Small intestine (tissue), 7 donors: Measurements from ENCODE around the gene DDX54. TPM values are rescaled to one million over a fixed set of nuclear protein-coding genes. Genes with fewer than 3 reads are reported as not detected.
"Not testable (repeated sequence)": the region's sequence is repeated elsewhere in the genome, so short reads cannot be mapped to it uniquely, and the experiment has no call there.

Source experiments
- DNase-seq, 2 donors: peaks; one replicate each; pipeline versions ENCODE4 v3.0.0 to v3.0.0-alpha.2; 2013
- FAIRE-seq: peaks from 2 replicates; lab custom pipeline; 2012; peaks lifted over from hg19 to GRCh38; lab: Jason Lieb, UNC
- H3K27ac ChIP-seq, 3 donors: one replicate each; pipeline ENCODE4 v1.5.1; 2013; ENCODE audit warnings: low read length in 2 of 3, mild to moderate bottlenecking in 2 of 3, control low read depth in 1 of 3, inconsistent platforms in 1 of 3, low read depth in 1 of 3, moderate library complexity in 1 of 3
- H3K27me3 ChIP-seq, 3 donors: one replicate each; pipeline ENCODE4 v1.6.1; 2013; ENCODE audit warnings: low read length in 3 of 3, inconsistent platforms in 1 of 3; ENCODE audit not compliant: control insufficient read depth in 3 of 3, insufficient read depth in 3 of 3
- H3K36me3 ChIP-seq, 3 donors: one replicate each; pipeline ENCODE4 v1.6.1; 2013; ENCODE audit warnings: low read length in 3 of 3, inconsistent platforms in 1 of 3, low read depth in 1 of 3, mild to moderate bottlenecking in 1 of 3, moderate library complexity in 1 of 3; ENCODE audit not compliant: control insufficient read depth in 3 of 3, insufficient read depth in 2 of 3
- H3K4me1 ChIP-seq, 3 donors: one replicate each; pipeline ENCODE4 v1.6.1; 2013; ENCODE audit warnings: low read length in 2 of 3, inconsistent platforms in 1 of 3, low read depth in 1 of 3, mild to moderate bottlenecking in 1 of 3, moderate library complexity in 1 of 3; ENCODE audit not compliant: control insufficient read depth in 3 of 3, insufficient read depth in 2 of 3
- H3K4me3 ChIP-seq, 3 donors: one replicate each; pipeline ENCODE4 v1.5.1; 2013; ENCODE audit warnings: low read length in 3 of 3, control low read depth in 1 of 3, inconsistent platforms in 1 of 3, low read depth in 1 of 3, mild to moderate bottlenecking in 1 of 3, moderate library complexity in 1 of 3
- H3K9me3 ChIP-seq, 2 donors: one replicate each; pipeline ENCODE4 v1.6.1; 2013; ENCODE audit warnings: low read depth in 1 of 2, low read length in 1 of 2; ENCODE audit not compliant: control insufficient read depth in 2 of 2, insufficient read depth in 1 of 2
- WGBS, 3 donors: extraction: QIAGEN DNeasy Blood & Tissue Kit; methylation state at CpG; one replicate each; pipeline ENCODE4 v1.1.7; 2013; 5-methylcytosine and 5-hydroxymethylcytosine counted together
- polyA plus RNA-seq, 4 donors: library from polyadenylated mRNA; stranded (reverse) in 3 of 4; unstranded in 1 of 4; fragments of 200-250 nt in 3 of 4; fragments of 120-200 nt in 1 of 4; gene quantifications; one replicate each; pipeline versions ENCODE4 v1.2.1 to v1.2.3, GENCODE V29; 2013
- donor health status: healthy with polysubstance abuse.
- donor health status: control.
- donor health status: control.
- donor health status: Bipolar disorder and iron deficiency.
- donor health status: healthy.

Gene DDX54
- polyA plus RNA-seq, 4 donors = 34.9 to 75.6 (median 51.8) TPM

- H3K27ac ChIP-seq = no peak overlapping the region
- DNase-seq = no peak
- H3K36me3 ChIP-seq = no peaks in the 10 kb centered on the region
- FAIRE-seq = no peak
- no peaks in the 10 kb centered on the region for H3K4me1 ChIP-seq
- H3K9me3 ChIP-seq = peaks cover 0 to 7% of the 10 kb centered on the region in 2 donors
- H3K4me3 ChIP-seq = no peak overlapping the region
- WGBS, 3 donors = 70 to 78% (median 78%) methylated on average over 3 of the region's 3 CpGs
- peaks cover 0 to 5% (median 3%) of the 10 kb centered on the region in 3 donors for H3K27me3 ChIP-seq
These were observed 64.5 kb downstream of the DDX54 start for GRCh38 chr12:113120670-113121370.

DNA sequence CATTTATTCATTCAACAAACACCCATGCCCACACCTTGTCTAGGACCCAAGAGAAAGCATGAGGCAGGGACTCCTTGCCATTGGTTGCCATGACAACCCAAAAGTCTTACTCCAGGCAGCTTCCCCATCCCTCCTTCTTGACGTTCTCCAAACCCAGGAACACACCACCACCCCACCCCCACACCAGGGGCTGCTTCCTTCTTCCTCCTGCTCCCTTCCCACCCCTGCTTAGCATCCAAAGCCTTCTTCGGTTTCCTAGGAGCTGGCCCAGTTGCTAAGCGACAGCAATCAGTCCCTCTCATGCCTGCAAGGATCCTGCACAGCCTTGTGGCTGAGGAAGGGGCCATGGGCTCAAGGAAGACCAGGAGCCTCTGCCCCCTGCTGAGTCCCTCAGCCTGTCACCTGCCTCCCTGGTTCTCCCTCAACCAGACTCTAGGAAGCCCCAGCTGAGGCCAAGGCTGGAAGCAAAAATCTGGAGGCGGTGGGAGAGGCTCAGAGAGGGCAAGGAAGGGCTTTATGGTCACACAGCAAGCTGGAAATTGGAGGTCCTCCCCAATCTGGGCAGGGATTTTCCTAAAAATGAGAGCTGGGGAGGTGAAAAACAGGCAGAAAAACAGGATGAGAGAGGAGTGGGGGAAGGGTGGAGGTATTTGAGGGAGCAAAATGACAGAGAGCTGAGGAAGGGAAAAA is 65.2 kb downstream of the DDX54 start:
- H3K36me3 ChIP-seq = no peaks in the 10 kb centered on the region
- no peak for FAIRE-seq
- WGBS, 3 donors = 41 to 47% (median 42%) methylated on average over 4 of the region's 4 CpGs
- DNase-seq = no peak
- peaks cover 0 to 7% of the 10 kb centered on the region in 2 donors for H3K9me3 ChIP-seq
- H3K4me3 ChIP-seq = no peak overlapping the region
- H3K4me1 ChIP-seq = no peaks in the 10 kb centered on the region
- no peak overlapping the region for H3K27ac ChIP-seq
- peaks cover 0 to 5% (median 3%) of the 10 kb centered on the region in 3 donors for H3K27me3 ChIP-seq

- peaks cover 0 to under 1% of the 10 kb centered on the region in 2 donors for H3K9me3 ChIP-seq
- no peak overlapping the region for H3K4me3 ChIP-seq
- WGBS, 3 donors = 95 to 98% (median 97%) methylated on average over 1 of the region's 1 CpG
- DNase-seq (no peak), FAIRE-seq (no peak)
- no peaks in the 10 kb centered on the region for H3K36me3 ChIP-seq
- H3K27ac ChIP-seq = no peak overlapping the region
- no peaks in the 10 kb centered on the region for H3K4me1 ChIP-seq
- H3K27me3 ChIP-seq = peaks cover 0 to 10% (median 5%) of the 10 kb centered on the region in 3 donors
These were observed 67.1 kb downstream of the DDX54 start for GRCh38 chr12:113118142-113118541.

DNA sequence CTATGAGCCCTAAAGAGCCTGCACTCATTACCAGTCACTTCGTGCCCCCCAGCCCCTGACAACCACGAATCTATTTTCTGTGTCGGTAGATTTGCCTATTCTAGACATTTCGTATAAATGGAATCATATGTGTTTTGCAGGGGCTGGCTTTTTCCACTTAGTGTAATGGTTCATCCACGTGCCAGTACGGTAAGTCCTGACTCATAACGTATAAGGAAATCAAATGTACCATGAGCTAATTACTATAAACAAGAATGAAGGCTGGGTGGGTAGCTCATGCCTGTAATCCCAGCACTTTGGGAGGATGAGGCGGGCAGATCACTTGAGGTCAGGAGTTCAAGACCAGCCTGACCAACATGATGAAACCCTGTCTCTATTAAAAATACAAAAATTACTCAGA is 67.6 kb downstream of the DDX54 start:
- not testable (repeated sequence) for H3K27ac ChIP-seq, H3K4me3 ChIP-seq, H3K4me1 ChIP-seq, FAIRE-seq, H3K36me3 ChIP-seq, DNase-seq, H3K9me3 ChIP-seq
- peaks cover 0 to 13% (median 5%) of the 10 kb centered on the region in 3 donors for H3K27me3 ChIP-seq
- WGBS, 3 donors = 72 to 78% (median 73%) methylated on average over 8 of the region's 8 CpGs

- H3K36me3 ChIP-seq = no peaks in the 10 kb centered on the region
- FAIRE-seq (no peak), DNase-seq (no peak)
- H3K27ac ChIP-seq = no peak overlapping the region
- H3K4me3 ChIP-seq = no peak overlapping the region
- no peaks in the 10 kb centered on the region for H3K4me1 ChIP-seq
- no peaks in the 10 kb centered on the region for H3K9me3 ChIP-seq
- WGBS, 3 donors = 72 to 76% (median 75%) methylated on average over 6 of the region's 6 CpGs
- H3K27me3 ChIP-seq = peaks cover 0 to 16% (median 5%) of the 10 kb centered on the region in 3 donors
These were observed 68.4 kb downstream of the DDX54 start for GRCh38 chr12:113116875-113117274.

- DNase-seq (no peak), FAIRE-seq (no peak)
- peaks cover 0 to 16% (median 3%) of the 10 kb centered on the region in 3 donors for H3K27me3 ChIP-seq
- H3K36me3 ChIP-seq = no peaks in the 10 kb centered on the region
- H3K9me3 ChIP-seq = no peaks in the 10 kb centered on the region
- H3K27ac ChIP-seq = no peak overlapping the region
- WGBS, 3 donors = 83 to 90% (median 86%) methylated on average over 20 to 22 of the region's 22 CpGs
- H3K4me3 ChIP-seq = no peak overlapping the region
- no peaks in the 10 kb centered on the region for H3K4me1 ChIP-seq
These were observed 69.7 kb downstream of the DDX54 start for GRCh38 chr12:113115455-113116126.

- no peaks in the 10 kb centered on the region for H3K9me3 ChIP-seq
- 66 to 84% (median 70%) methylated on average over 19 of the region's 19 CpGs for WGBS, 3 donors
These were observed 70.7 kb downstream of the DDX54 start for GRCh38 chr12:113114447-113115178.

DNA sequence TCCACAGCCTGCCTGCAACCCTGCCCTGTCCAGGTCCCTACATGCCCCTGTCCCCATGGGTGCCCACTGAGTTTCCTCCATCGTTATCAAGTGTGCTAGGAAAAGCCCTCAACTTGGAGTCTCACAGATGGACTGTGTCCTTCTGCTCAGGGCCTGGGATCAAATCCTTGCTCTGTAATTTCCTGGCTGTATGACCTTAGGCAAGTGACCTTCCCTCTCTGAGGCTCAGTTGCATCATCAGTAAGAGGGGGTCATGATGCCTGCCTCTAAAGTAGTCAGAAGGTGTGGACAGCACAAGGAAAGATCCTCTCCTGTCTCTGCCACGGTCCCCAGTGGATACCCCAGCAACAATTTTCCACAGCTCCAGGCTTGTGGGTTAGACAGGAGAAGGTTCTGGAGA is 71.9 kb downstream of the DDX54 start:
- FAIRE-seq = no peak

More at GRCh38 chr12:113114447-113115178, 70.7 kb downstream of the DDX54 start:
- no peak overlapping the region for H3K27ac ChIP-seq
- H3K4me3 ChIP-seq = no peak overlapping the region
- DNase-seq (no peak), FAIRE-seq (no peak)
- H3K4me1 ChIP-seq = no peaks in the 10 kb centered on the region
- peaks cover 0 to 13% (median under 1%) of the 10 kb centered on the region in 3 donors for H3K27me3 ChIP-seq
- no peaks in the 10 kb centered on the region for H3K36me3 ChIP-seq

More for the DNA sequence above, 71.9 kb downstream of the DDX54 start:
- no peak for DNase-seq
- Histone ChIP-seq H3K27me3 (peaks cover 0 to 13% (median 0%) of the 10 kb centered on the region in 3 donors), H3K36me3 (no peaks in the 10 kb centered on the region), H3K9me3 (no peaks in the 10 kb centered on the region), H3K4me3 (no peak overlapping the region), H3K27ac (no peak overlapping the region), H3K4me1 (no peaks in the 10 kb centered on the region)
- WGBS, 3 donors = 66 to 78% (median 75%) methylated on average over 2 of the region's 2 CpGs
